Fibroblast of villous mesenchyme (primary cell): ENCODE results near the gene BEGAIN. TPM values are rescaled to one million over a fixed set of nuclear protein-coding genes. Genes with fewer than 3 reads are reported as not detected.

ENCODE experiments used
- DNase-seq: peaks from one replicate; pipeline ENCODE4 v3.0.0-alpha.2; 2010; ENCODE audit warnings: low read depth
- H3K4me3 ChIP-seq: 2 replicates; pipeline ENCODE4 v1.5.1; 2011; ENCODE audit warnings: low read depth, mild to moderate bottlenecking, low read length
- total RNA-seq: library from RNA; depleted of rRNA; stranded (reverse); fragments of >200 nt; gene quantifications from 2 replicates; pipeline ENCODE4 v1.2.3, GENCODE V29; 2012
- TF ChIP-seq, protein P1 (sequence below): IDR thresholded peaks from 2 replicates; pipeline ENCODE4 v1.5.1; 2012; ENCODE audit warnings: low read depth, mild to moderate bottlenecking, low read length; ENCODE audit not compliant: insufficient read depth

The BEGAIN gene
- total RNA-seq, 1 donor, result not detected

DNA sequence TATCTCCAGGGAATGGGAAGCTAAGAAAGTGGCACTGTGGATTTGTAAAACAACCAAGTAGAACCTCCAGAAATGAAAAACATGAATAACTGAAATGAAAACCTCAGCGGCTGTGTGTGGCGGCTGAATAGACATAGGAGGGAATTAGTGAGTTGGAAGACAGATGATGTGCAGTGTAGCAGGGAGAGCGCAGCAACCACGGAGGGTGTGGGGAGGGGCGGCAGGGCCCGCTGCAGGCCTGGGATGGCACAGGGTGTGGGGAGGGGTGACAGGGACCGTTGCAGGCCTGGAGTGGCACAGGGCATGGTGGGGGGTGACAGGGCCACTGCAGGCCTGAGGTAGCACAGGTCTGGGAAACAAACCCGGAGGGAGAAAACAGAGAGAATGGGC lies 51.1 kb downstream of the BEGAIN start:
- H3K4me3 ChIP-seq, result no peak overlapping the region
- TF ChIP-seq, protein P1, sequence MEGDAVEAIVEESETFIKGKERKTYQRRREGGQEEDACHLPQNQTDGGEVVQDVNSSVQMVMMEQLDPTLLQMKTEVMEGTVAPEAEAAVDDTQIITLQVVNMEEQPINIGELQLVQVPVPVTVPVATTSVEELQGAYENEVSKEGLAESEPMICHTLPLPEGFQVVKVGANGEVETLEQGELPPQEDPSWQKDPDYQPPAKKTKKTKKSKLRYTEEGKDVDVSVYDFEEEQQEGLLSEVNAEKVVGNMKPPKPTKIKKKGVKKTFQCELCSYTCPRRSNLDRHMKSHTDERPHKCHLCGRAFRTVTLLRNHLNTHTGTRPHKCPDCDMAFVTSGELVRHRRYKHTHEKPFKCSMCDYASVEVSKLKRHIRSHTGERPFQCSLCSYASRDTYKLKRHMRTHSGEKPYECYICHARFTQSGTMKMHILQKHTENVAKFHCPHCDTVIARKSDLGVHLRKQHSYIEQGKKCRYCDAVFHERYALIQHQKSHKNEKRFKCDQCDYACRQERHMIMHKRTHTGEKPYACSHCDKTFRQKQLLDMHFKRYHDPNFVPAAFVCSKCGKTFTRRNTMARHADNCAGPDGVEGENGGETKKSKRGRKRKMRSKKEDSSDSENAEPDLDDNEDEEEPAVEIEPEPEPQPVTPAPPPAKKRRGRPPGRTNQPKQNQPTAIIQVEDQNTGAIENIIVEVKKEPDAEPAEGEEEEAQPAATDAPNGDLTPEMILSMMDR, result no peak
- DNase-seq, result no peak

DNA sequence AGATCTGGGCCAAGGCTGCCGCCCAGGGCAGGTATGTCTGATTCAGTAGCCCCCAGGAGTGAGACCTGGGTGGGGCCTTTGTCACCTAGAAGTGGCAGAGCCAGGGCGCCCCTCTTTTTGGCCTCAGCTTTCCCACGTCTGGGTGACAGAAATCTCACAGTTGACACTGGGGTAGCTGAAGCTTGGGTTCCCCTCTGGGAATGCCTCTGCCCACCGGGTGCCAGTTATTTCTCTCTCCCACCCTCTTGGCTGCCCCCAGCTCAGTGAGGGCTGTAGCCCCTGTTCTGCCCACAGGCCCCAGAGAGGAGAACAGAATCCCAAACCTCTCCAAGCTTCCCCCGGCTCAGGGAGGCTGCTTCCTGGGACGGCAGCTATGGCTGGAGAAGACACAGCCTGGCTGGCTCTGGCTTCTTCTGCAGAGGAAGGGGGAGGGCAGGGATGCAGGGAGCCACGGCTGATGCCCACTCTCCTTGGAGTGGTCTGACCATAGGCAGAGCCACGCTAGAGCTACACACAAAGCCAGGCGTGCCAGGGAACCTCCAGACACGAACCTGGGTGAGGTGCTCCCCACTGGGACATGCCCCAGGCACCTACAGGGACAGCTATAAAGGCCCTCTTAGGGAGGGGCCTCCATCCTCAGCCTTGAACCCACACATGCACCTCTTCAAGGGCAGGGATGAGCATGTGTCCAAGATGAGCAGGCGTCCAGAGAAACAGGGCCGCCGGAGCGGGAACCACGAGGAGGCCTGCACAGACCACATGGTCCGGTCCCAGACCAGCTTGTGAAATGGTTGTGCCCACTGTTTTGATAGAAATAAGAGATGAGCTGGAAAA lies 51.7 kb downstream of the BEGAIN start:
- H3K4me3 ChIP-seq, result no peak overlapping the region

DNA sequence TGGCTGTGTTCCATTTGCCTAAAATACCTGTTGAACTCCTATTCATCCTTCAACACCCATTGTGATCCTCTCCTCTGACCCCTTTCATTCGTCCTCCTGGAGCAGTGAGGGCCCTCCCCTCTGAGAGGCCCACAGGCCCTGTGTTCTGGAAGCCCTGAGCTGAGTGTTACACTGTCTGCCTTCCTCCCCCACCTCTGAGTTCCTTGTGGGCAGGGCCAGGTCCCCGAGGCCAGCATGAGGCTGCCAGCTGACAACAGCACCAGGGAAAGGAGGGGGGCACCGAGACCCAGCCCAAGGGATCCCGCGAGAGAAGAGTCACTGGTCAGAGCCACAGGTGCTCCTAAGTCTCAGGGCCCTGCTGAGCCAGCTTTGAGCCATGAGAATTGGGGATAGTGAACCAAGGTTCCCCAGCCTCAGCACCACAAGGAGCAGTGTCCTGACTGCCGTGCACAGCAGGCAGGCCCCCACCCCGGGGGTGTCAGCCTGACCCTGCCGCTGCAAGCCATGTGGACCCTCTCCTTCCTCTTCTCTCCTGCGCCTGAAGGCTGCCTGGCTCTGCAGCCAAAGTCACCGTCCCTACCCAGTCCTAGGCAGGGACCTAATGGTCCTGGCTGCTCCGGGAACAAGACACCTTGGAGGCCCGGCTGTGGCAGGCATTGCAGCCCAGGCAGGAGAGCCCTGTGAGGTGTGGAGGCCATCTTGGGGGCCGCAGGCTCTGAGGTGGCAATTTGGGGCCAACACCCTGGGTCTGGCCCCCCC lies 52.5 kb downstream of the BEGAIN start:
- TF ChIP-seq, protein P1, result no peak
- no peak for DNase-seq

More for the DNA sequence above, 51.7 kb downstream of the BEGAIN start:
- no peak for DNase-seq
- TF ChIP-seq, protein P1, result no peak

DNA sequence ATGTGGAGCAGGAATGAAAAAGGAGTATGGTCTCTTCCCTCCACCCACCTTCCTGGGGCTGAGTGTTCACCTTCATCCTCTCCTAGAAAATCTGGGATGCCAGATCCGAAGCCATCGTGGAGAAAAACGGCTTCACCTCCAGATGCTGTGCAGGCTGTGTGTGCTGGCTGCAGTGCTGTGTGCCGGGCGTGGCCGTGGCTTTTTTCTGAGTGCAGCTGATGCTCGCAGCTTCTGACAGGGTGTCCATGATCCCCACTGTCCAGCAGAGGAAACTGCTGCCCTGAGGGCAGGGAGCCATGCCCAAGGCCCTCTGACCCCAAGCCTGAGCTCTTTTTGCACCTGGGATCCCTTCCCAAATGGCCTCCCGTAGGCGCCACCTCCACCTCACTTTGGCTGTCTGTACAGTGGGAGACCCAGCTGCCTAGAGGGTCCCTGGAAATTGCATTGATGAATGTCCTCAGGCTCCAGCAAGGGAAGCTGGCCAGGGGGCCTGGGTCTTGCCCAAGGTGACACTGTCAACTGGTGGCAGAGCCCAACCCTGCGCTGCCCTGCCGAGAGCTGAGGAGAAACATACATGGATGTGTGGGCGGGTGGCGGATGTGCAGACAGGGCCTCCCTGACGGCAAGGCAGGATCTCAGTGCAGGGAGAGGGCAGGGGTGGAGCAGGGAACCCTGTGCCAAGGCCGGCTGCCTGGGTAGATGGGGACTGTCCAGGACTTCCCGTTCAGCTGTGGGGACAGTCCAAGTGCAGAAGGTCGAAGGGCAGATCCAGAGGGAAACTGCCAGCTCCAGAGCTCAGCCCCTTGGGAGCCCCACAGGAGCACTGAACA lies 53.3 kb downstream of the BEGAIN start:
- TF ChIP-seq, protein P1, result no peak
- DNase-seq, result no peak
- no peak overlapping the region for H3K4me3 ChIP-seq

More for the DNA sequence above, 52.5 kb downstream of the BEGAIN start:
- no peak overlapping the region for H3K4me3 ChIP-seq

DNA sequence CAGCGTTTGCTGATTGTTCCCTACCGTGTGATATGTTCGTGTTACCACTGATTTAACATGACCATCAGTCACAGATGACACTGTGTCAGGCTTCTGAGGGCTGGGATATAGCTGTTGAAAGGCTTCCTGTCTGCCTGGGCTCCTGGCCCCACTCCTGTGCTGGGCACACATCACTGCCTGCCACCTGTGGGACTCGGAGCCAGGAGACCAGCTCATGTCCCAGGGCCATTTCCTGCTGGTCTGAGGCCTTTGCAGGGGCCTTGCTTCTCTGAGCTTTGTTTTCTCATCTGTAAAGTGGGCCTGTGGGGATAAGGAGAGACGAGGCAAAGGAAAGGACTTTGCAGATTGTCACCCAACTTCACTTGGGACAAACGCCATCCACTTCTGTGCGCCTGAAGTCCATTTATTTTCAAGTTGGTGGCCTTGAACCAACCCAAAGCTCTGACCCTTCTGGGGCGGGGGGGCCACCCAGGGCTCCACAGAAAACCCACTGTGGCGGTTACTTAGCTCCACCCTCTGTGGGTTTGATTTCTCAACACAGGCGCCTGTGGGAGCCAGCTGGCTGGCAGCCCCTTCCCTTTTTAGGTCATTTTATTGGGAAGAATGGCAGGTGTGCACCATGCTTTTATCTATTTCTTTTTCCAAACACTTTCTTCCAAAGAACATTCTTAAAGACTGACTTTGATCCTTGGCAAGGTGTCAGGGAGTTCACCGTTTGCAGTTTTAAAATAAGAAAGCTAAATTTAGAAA lies 54.1 kb downstream of the BEGAIN start:
- H3K4me3 ChIP-seq, result no peak overlapping the region
- DNase-seq, result peak; percentile 66
- TF ChIP-seq, protein P1, result no peak
